Naive B cell (primary cell): Measurements from ENCODE around the gene PTDSS2. TPM values are rescaled to one million over a fixed set of nuclear protein-coding genes. Genes with fewer than 3 reads are reported as not detected.

Experiments used
- ATAC-seq, 2 donors: fragments of 150-1000 bp; cut with Tn5 transposase; 2 replicates each; pipeline ENCODE4 v1.10.0; 2021; ENCODE audit warnings: low read depth in 2 of 2, mild to moderate bottlenecking in 2 of 2, moderate library complexity in 2 of 2
- DNase-seq: peaks from one replicate; pipeline ENCODE4 v3.0.0; 2022
- H3K27ac Mint-ChIP-seq, 6 donors: one replicate each; pipeline ENCODE4 v1.8.0; 2020 to 2022; ENCODE audit warnings: mild to moderate bottlenecking in 6 of 6, mixed read lengths in 6 of 6, moderate library complexity in 5 of 6, inconsistent platforms in 2 of 6
- H3K27me3 Mint-ChIP-seq, 3 donors: one replicate each; pipeline ENCODE4 v1.8.0; 2021 to 2022; ENCODE audit warnings: mixed read lengths in 3 of 3, mild to moderate bottlenecking in 1 of 3
- H3K36me3 Mint-ChIP-seq, 2 donors: one replicate each; pipeline ENCODE4 v1.8.0; 2020 to 2022; ENCODE audit warnings: mixed read lengths in 2 of 2, inconsistent platforms in 1 of 2, mild to moderate bottlenecking in 1 of 2
- H3K4me1 Mint-ChIP-seq, 3 donors: one replicate each; pipeline ENCODE4 v1.8.0; 2020 to 2022; ENCODE audit warnings: mixed read lengths in 3 of 3, inconsistent platforms in 1 of 3, mild to moderate bottlenecking in 1 of 3, moderate library complexity in 1 of 3
- H3K4me3 Mint-ChIP-seq, 8 donors: one replicate each; pipeline ENCODE4 v1.8.0; 2020 to 2022; ENCODE audit warnings: mild to moderate bottlenecking in 8 of 8, mixed read lengths in 8 of 8, moderate library complexity in 8 of 8, inconsistent platforms in 2 of 8
- H3K9me3 Mint-ChIP-seq, 7 donors: one replicate each; pipeline ENCODE4 v1.8.0; 2020 to 2022; ENCODE audit warnings: mixed read lengths in 7 of 7, mild to moderate bottlenecking in 5 of 7, inconsistent platforms in 2 of 7, moderate library complexity in 1 of 7
- polyA plus RNA-seq, 6 donors: library from polyadenylated mRNA; unstranded; fragments of 300-500 nt; fragmentation: Illumina TruSeq; gene quantifications; one replicate each; pipeline ENCODE4 v1.2.3, GENCODE V29; 2021; ENCODE audit warnings: low read depth in 6 of 6

Gene PTDSS2
- polyA plus RNA-seq, 6 donors from 2014 or later: 5.5 to 12.3 (median 10.3) TPM

DNA sequence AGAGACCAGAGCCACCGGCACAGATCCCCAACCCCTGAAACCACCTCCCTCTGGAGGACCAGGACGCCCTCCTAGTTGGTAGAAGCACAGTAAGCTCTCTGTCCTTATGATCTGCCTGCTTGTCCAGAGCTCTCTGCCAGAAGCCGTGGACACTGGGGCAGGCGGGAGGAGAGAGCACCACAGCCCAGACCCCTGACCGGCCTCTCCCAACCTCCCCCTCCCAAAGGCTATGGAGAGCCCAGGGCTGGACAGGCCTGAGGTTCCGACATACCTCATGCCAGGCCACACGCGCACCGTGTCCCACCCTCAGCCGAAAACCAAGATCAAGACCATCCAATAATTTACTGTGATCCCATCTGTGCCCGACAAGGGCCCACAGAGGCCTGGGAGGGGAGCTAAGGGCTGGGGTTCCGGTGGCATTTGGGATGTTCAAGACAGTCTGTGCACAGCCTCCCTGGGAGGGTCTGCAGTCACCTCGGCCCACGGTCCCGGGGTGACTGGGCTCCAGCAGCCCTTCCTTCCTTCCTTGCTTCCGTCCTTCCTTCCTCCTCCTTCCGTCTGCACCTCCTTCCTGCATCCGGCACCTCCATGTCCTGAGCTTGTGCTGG is 81.9 kb downstream of the PTDSS2 start:
- Mint-ChIP-seq H3K4me1 (peaks cover 4 to 25% (median 8%) of the 10 kb centered on the region in 3 donors), H3K27me3 (no peaks in the 10 kb centered on the region), H3K27ac (peak overlapping the region in 2 of 6 donors; percentile 56), H3K9me3 (no peaks in the 10 kb centered on the region), H3K4me3 (peak overlapping the region in 2 of 8 donors; percentile 29 to 56), H3K36me3 (no peaks in the 10 kb centered on the region)
- ATAC-seq (no peak), DNase-seq (no peak)

DNA sequence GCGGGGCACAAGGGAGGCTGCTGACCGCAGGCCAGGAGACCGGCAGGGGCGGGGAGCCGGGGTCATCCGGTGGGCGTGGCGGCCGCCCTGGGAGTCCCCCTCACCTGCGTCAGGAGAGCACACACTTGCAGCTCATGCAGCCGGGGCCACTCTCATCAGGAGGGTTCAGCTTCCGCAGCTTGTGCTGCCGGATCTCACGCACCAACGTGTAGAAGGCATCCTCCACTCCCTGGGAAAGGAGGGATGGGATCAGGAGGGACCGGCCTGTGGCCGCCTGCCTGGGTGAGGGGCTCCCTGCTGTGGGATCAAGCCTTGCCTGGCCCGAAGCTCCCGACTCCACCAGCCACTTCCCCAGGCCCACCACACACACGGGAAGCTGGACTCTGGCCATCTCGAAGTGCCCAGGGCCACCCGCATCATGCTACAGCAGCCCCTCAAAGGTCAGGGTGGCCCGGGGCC is 82.5 kb downstream of the PTDSS2 start:
- no peak overlapping the region for H3K27ac Mint-ChIP-seq
- DNase-seq (no peak), ATAC-seq (no peak)
- H3K27me3 Mint-ChIP-seq: no peaks in the 10 kb centered on the region
- peaks cover 8 to 30% (median 10%) of the 10 kb centered on the region in 3 donors for H3K4me1 Mint-ChIP-seq
- H3K4me3 Mint-ChIP-seq: peak overlapping the region in 1 of 8 donors; percentile 29
- H3K36me3 Mint-ChIP-seq: no peaks in the 10 kb centered on the region
- H3K9me3 Mint-ChIP-seq: no peaks in the 10 kb centered on the region

DNA sequence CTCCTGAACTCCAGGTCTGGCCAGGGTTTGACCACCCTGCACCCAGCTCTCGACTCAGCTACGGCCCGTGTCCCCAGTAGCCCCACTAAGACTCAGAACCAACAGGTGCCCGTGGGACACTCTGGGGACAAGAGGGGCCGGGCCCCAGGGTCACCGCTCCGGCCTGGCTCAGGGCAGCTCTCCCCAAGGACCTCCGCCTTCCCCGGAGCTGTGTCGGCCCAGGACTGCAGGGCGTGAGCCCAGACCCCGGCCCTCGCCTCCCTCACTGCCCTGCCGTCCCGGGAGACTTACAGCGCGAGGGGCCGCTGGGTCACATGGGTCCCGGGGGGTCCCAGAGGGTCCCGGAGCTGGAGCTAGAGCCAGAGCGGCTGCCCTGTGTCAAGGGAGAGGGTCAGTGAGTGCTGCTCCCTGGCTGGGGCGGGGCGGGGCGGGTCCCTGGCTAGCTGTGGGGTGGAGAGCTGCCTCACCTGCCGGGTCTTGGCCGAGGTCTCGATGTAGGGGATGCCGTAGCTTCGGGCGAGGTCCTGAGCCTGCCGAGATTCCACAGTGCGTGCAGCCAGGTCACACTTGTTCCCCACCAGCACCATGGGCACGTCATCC is 83.0 kb downstream of the PTDSS2 start:
- Mint-ChIP-seq H3K4me3 (peak overlapping the region in 3 of 8 donors; percentile 15 to 44 (median 28)), H3K36me3 (no peaks in the 10 kb centered on the region)

DNA sequence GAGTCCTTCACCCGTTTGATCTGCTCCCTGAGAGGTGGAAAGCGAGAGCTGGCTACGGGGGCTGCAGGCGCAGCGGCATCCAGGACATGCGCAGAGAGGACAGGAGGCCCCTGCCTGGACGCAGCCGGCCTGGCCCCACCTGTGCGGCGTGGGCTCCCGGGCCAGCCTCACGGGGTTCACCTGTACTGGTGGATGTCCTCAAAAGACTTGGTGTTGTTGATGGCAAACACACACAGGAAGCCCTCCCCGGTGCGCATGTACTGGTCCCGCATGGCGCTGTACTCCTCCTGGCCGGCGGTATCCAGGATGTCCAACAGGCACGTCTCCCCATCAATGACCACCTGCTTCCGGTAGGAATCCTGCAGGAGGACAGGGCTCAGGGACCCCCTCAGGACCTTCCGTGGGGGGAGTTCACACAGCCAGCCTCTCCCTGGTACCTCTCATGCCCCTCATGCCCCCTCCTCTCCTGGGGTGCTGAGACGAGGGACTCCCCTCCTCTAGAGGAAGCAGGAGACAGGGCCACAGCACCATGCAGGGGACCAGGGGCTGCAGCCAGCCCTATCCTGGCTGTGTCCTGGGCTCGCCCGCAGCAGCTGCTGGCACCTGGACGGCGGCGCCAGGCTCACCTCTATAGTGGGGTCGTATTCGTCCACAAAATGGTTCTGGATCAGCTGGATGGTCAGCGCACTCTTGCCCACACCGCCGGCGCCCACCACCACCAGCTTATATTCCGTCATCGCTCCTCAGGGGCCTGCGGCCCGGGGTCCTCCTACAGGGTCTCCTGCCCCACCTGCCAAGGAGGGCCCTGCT is 83.7 kb downstream of the PTDSS2 start:
- Mint-ChIP-seq H3K4me3 (peak overlapping the region in 7 of 8 donors; percentile 42 to 95 (median 53)), H3K27ac (no peak overlapping the region)
- no peak for ATAC-seq

More for the DNA sequence above, 83.0 kb downstream of the PTDSS2 start:
- Mint-ChIP-seq H3K27ac (no peak overlapping the region), H3K27me3 (no peaks in the 10 kb centered on the region), H3K9me3 (no peaks in the 10 kb centered on the region), H3K4me1 (peaks cover 14 to 35% (median 14%) of the 10 kb centered on the region in 3 donors)
- DNase-seq: no peak
- ATAC-seq: no peak

DNA sequence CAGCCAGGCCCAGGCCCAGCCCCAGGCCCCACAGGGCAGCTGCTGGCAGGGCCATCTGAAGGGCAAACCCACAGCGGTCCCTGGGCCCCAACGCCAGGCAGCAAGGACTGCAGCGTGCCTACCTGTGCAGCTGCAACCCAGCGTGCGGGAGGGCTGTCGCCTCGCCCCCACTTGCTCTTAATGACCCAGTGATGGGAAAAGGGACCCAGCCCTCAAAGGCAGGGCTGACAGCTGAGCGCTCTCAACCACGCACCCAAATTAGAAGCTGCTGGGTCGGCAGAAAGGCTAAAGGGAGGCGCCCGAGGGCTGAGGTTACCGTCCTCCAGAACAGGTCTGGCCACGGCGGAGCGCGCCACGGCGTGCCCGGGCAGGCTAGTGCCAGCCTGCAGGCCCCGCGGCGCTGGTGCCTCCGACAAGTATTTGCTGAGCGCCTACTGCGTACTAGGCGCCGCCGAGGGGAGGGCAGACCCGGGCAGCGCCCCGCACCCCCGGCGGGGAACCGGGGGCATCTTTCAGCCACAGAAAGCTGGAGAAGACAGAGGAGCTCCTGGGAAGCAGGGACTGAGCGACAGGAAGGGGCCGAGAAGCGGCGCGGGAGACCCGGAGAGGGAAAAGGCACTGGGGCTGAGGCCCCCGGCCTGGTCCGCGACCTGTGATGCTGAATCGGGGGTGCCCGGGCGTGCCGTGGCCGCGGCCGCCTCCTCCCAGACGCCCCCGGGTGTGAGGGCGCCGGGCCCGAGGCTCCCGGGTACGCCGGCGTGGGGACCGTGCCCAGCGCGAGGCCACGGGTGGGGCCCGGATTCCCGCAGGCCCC is 84.5 kb downstream of the PTDSS2 start:
- DNase-seq: no peak
- Mint-ChIP-seq H3K4me3 (peak overlapping the region; percentile 49 to 95 (median 78)), H3K9me3 (no peaks in the 10 kb centered on the region), H3K27ac (peak overlapping the region in 3 of 6 donors; percentile 28 to 70 (median 30)), H3K27me3 (no peaks in the 10 kb centered on the region), H3K4me1 (peaks cover 20 to 41% (median 22%) of the 10 kb centered on the region in 3 donors), H3K36me3 (no peaks in the 10 kb centered on the region)
- ATAC-seq: no peak

More for the DNA sequence above, 83.7 kb downstream of the PTDSS2 start:
- Mint-ChIP-seq H3K27me3 (no peaks in the 10 kb centered on the region), H3K36me3 (no peaks in the 10 kb centered on the region), H3K4me1 (peaks cover 17 to 41% (median 22%) of the 10 kb centered on the region in 3 donors), H3K9me3 (no peaks in the 10 kb centered on the region)
- no peak for DNase-seq

DNA sequence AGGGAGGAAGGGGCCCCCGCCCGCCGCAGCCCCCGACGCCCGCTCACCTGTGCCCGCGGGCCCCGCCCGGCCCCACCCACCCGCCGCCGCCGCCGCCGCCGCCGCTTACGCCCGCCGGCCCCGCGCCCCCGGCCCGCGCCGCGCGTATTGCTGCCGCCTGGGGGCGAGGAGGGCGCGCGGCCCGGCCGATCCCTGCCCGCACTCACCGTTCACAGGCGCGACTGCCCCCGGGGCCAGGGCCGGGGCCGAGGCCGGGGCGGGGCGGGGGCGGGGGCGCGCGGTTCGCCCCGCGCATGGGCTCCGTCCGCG is 85.1 kb downstream of the PTDSS2 start:
- ATAC-seq: peak; percentile 10 to 15
- Mint-ChIP-seq H3K9me3 (no peaks in the 10 kb centered on the region), H3K4me1 (peaks cover 22 to 41% (median 22%) of the 10 kb centered on the region in 3 donors), H3K4me3 (peak overlapping the region in 1 of 8 donors; percentile 95), H3K36me3 (no peaks in the 10 kb centered on the region), H3K27me3 (no peaks in the 10 kb centered on the region), H3K27ac (peak overlapping the region in 1 of 6 donors; percentile 98)
- no peak for DNase-seq

DNA sequence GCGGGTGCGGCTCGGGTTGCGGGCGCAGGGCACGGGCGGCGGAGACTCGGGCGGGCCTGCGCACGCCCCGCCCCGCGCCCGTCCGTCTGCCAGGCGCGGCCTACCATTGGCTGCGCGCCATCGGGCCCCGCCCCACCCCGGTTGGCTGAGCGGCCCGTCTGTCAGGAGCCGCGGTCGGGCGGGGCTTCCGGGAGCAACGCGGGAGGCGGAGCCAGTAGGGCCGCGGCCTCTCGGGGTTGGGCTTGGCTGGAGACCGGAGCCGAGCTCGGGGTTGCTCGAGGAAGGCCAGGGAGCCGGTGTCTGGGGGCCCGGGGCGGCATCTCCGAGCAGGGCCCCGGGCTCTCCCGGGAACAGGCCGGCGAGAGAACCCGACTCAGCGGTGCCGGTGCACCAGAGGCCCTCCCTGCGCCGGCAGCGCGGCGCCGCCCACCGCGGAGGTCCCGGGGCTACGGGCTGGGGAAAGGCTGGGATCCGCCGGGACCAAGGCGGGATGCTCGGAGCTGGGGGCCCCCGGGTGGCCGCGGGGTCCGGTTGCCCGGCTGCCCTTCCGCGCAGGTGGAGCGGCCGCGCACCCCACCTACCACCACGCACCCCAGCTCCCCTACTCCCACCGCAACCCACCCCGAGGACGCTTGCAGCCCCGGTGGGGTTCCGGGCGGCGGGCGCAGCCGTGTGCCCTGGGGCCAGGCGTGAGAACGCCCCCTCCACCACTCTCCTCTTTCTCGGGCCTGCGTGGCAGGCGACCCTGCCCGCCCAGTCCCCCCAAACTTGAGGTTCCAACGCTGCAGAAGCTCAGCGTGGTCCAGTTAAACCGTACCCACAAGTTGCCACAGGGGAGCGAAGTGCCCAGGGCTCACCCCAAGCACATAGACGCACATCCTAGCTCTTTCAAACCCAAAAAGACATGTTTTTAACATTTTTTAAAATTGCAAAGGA is 85.7 kb downstream of the PTDSS2 start, which contains the start of gene HRAS:
Gene HRAS (minus strand): TSS at position 58 of the 936 bp plus-strand sequence.
- H3K4me1 Mint-ChIP-seq: peaks cover 22 to 41% (median 22%) of the 10 kb centered on the region in 3 donors
- H3K4me3 Mint-ChIP-seq: peak within 1 kb of the TSS; percentile 84 to 99 (median 96)
- ATAC-seq: peak; percentile 73 to 74
- peak within 1 kb of the TSS; percentile 98 to 100 (median 100) for H3K27ac Mint-ChIP-seq
- H3K36me3 Mint-ChIP-seq: no peaks in the 10 kb centered on the region
- DNase-seq: peak; percentile 97
- H3K9me3 Mint-ChIP-seq: no peaks in the 10 kb centered on the region
- no peaks in the 10 kb centered on the region for H3K27me3 Mint-ChIP-seq

DNA sequence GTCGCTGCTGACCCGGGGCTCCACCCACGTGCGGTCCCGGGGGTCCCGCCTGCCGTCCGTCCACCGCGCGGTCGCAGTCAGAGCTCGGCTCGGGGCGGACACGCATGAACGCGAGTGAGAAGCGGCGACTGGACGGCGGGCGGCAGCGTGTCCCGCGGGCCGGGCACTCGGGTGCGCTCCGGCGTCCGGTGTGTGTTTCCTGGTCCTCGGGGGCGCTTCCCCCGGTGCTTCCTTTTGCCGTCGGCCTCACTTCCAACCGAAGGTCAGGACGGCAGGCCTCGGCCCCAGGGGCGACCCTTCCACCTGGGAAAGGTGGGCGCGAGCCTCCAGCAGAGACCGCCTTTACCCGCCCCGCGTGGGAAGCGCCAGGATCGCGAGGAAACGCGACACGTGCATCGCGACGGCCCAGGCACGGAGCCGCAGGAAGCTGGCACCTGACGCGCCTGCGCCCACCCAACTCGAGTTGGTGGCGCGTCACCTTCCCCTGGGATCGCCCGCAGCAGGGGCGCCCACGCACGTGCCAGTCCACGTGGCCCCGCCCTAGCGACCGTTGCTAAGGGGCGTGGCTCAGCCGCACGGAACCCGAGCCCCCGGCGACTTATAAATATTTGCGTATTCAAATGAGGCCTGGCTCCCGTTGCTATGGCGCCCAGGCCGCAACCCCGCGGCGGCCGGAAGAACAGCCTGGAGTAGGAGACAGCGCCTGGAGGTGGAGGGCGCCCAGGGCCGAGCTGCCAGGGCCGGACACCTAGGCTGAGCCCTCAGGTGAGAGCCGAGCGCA is 87.0 kb downstream of the PTDSS2 start, which contains the start of gene LRRC56:
Gene LRRC56 (plus strand): TSS at position 687 of the 781 bp plus-strand sequence. CDS start 3,158 bp downstream, outside the sequence.
- no peaks in the 10 kb centered on the region for H3K27me3 Mint-ChIP-seq
- H3K27ac Mint-ChIP-seq: peak within 1 kb of the TSS; percentile 98 to 100 (median 100)

DNA sequence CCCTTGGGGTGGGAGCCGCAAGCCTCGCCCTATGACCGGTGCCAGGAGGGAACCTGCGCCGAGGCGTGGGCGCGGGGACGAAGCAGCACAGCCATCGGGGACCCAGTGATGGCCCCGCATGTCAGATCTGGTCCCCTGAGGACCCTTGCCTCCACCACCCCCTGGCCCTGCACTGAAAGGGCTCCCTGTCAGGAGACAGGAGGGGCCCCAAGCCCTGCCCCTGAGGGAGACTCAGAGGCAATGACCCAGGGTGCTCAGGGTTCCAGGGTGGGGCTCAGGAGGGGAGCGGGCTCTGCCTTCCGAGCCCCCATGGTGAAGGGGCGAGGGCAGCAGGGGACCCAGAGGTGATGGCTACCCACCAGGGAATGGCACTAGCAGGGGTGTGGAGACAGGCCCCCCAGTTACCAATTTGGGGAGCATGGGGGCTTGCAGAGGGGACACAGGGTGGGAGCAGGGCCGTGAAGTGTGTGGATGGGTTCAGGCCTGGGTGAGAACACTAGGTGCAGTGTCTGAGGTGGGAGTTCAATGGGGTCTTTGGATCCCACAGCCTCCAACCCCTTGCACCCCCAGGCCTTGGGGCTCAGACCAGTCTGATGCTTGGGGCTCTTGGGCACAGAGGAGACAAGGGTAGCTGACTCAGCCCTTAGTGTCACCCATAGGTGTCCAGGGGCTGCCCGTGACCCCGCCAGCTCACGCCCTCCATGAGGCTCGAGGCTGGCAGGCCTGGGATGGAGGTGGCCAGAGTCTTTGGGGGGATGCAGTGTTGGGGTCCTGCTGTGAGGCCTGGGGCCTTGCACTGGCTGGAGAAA is 87.7 kb downstream of the PTDSS2 start:
- Mint-ChIP-seq H3K27me3 (no peaks in the 10 kb centered on the region), H3K4me3 (peak overlapping the region; percentile 84 to 99 (median 96)), H3K27ac (peak overlapping the region; percentile 94 to 100 (median 98)), H3K4me1 (peaks cover 21 to 34% (median 22%) of the 10 kb centered on the region in 3 donors), H3K36me3 (no peaks in the 10 kb centered on the region), H3K9me3 (no peaks in the 10 kb centered on the region)
- ATAC-seq: no peak
- no peak for DNase-seq

More for the DNA sequence above, 87.0 kb downstream of the PTDSS2 start, which contains the start of gene LRRC56:
- Mint-ChIP-seq H3K36me3 (no peaks in the 10 kb centered on the region), H3K4me3 (peak within 1 kb of the TSS; percentile 84 to 99 (median 96)), H3K9me3 (no peaks in the 10 kb centered on the region), H3K4me1 (peaks cover 19 to 39% (median 22%) of the 10 kb centered on the region in 3 donors)
- ATAC-seq (peak; percentile 54 to 60), DNase-seq (peak; percentile 100)

DNA sequence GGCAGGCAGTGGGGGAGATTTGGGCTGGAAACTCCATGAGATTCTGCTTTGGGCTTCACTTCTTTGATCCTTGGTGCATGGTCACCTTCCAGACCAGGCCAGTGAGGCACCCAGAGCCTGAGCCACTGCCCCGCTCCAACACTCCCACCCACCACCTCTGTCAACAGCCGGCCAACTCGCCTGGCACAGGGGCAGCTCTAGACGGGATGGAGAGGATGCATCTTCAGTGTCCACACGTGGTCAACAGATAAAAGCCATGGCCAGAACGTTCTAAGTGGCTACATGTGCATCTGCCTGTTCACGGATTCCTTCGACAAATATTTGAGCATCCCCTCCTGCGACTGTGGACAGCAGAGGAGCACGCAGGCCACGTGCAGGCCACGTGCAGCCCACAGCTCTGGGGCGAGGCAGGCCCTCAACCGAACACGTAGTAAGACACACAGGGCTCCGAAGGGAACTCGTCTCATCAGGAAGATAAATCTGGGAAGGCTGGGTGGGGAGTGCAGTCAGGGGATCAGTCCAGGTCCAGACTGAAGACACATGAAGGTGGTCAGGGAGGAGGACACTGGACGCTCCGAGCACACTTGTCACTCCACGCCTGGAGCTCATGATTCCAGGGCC is 88.5 kb downstream of the PTDSS2 start:
- Mint-ChIP-seq H3K36me3 (no peaks in the 10 kb centered on the region), H3K4me1 (peaks cover 21 to 34% (median 22%) of the 10 kb centered on the region in 3 donors), H3K27me3 (no peaks in the 10 kb centered on the region), H3K9me3 (no peaks in the 10 kb centered on the region), H3K4me3 (peak overlapping the region in 7 of 8 donors; percentile 2 to 99 (median 96)), H3K27ac (peak overlapping the region in 5 of 6 donors; percentile 59 to 100 (median 97))
- ATAC-seq (no peak), DNase-seq (no peak)
